ENCODE results near the gene UAP1L1. TPM values are rescaled to one million over a fixed set of nuclear protein-coding genes. Genes with fewer than 3 reads are reported as not detected.

UAP1L1 gene
- total and polyA plus RNA-seq, 9 of the 15 experiments (the other 6 are each of a cell fraction or from before 2014, with no cell fraction given) = 0.20 to 8.6 (median 3.7) TPM

- TF ChIP-seq AFF4 (CRISPR knock-in tag; IDR thresholded peaks at IDR 0.05) (0 out of 2 replicates have a peak, but pooled peaks have one; percentile 53), RBM39 (optimal IDR thresholded peaks at IDR 0.05; ENCODE audit: low read depth, low read length) (peak; percentile 74), PHF8 (IDR thresholded peaks at IDR 0.05; ENCODE audit: borderline replicate concordance, low read length) (peak; percentile 36; the same call in 1 of the 2 replicates), HSF4 (CRISPR knock-in tag; IDR thresholded peaks at IDR 0.05; ENCODE audit: borderline replicate concordance) (no peak), ZKSCAN1 (IDR thresholded peaks at IDR 0.05; ENCODE audit: low read depth, low read length) (0 out of 2 replicates have a peak, but pooled peaks have one; percentile 5), MYC (IDR thresholded peaks at IDR 0.05; ENCODE audit: low read depth, low read length) (0 out of 2 replicates have a peak, but pooled peaks have one; percentile 26), MYC (CRISPR knock-in tag; IDR thresholded peaks at IDR 0.05; ENCODE audit: borderline replicate concordance, low read depth) (no peak), ZFPM2 (CRISPR knock-in tag; IDR thresholded peaks at IDR 0.05) (no peak), ZNF263 (CRISPR knock-in tag; IDR thresholded peaks at IDR 0.05; ENCODE audit: borderline replicate concordance) (0 out of 2 replicates have a peak, but pooled peaks have one; percentile 5), GABPA (tag; conservative IDR thresholded peaks at IDR 0.05; ENCODE audit: low read depth) (peak; percentile 92), SIN3B (IDR thresholded peaks at IDR 0.05; ENCODE audit: low read depth) (no peak), ZNF589 (CRISPR knock-in tag; IDR thresholded peaks at IDR 0.05; ENCODE audit: low read depth) (no peak), MCM2 (IDR thresholded peaks at IDR 0.05; ENCODE audit: low read depth) (no peak), SMAD4 (CRISPR knock-in tag; conservative IDR thresholded peaks at IDR 0.05) (peak; percentile 77; the same call in 1 of the 2 replicates), ZNF408 (CRISPR knock-in tag; IDR thresholded peaks at IDR 0.05; ENCODE audit: low read depth) (no peak), KAT7 (CRISPR knock-in tag; IDR thresholded peaks at IDR 0.05; ENCODE audit: borderline replicate concordance) (0 out of 2 replicates have a peak, but pooled peaks have one; percentile 22), KAT2B (IDR thresholded peaks at IDR 0.05; ENCODE audit: low read depth, low read length) (no peak), SOX6 (IDR thresholded peaks at IDR 0.05) (peak; percentile 27; the same call in 1 of the 2 replicates), SMARCA4 (IDR thresholded peaks at IDR 0.05) (peak; percentile 55), SRF (CRISPR knock-in tag; IDR thresholded peaks at IDR 0.05) (peak in 1 of 2 experiments; percentile 53; a peak in 1 of 4 replicates), SMC3 (conservative IDR thresholded peaks at IDR 0.05; ENCODE audit: insufficient read depth, low read depth, low read length) (no peak), ATF7 (IDR thresholded peaks at IDR 0.05) (peak; percentile 57), NR2C1 (IDR thresholded peaks at IDR 0.05) (no peak), NR2C1 (tag; IDR thresholded peaks at IDR 0.05) (no peak), ZNF12 (CRISPR knock-in tag; IDR thresholded peaks at IDR 0.05) (peak; percentile 61; the same call in 1 of the 2 replicates), NBN (IDR thresholded peaks at IDR 0.05; ENCODE audit: low read depth) (0 out of 2 replicates have a peak, but pooled peaks have one; percentile 51)
Observed at GRCh38 chr9:137127301-137128157, 50.2 kb downstream of the UAP1L1 start (continued).

Data from K562 (cell line).